CD4-positive, alpha-beta T cell treated with Interferon alpha-2 for 1 hour (primary cell): Measurements from ENCODE around the gene TRIM2.

Experiments
- DNase-seq, 2 donors: peaks; one replicate each; pipeline ENCODE4 v3.0.0-alpha.2; 2020 to 2022

Gene TRIM2

GRCh38 chr4:153283260-153283659 lies 79.0 kb downstream of the TRIM2 start:
- DNase-seq = no peak

GRCh38 chr4:153290134-153290533 lies 85.9 kb downstream of the TRIM2 start:
- no peak for DNase-seq

GRCh38 chr4:153291562-153291961 lies 87.3 kb downstream of the TRIM2 start:
- no peak for DNase-seq

- DNase-seq = no peak
These were observed 88.9 kb downstream of the TRIM2 start for GRCh38 chr4:153292897-153293741.

- no peak for DNase-seq
These were observed 89.5 kb downstream of the TRIM2 start for GRCh38 chr4:153293742-153294057.

- DNase-seq = no peak
These were observed 90.4 kb downstream of the TRIM2 start for GRCh38 chr4:153294631-153295030.

- DNase-seq = no peak
These were observed 91.0 kb downstream of the TRIM2 start for GRCh38 chr4:153295131-153295755.

- DNase-seq = no peak
These were observed 92.0 kb downstream of the TRIM2 start for GRCh38 chr4:153296040-153296823.

GRCh38 chr4:153297116-153297515 lies 92.9 kb downstream of the TRIM2 start:
- no peak for DNase-seq

- DNase-seq = no peak
These were observed 106.5 kb downstream of the TRIM2 start for GRCh38 chr4:153310793-153311192.

- no peak for DNase-seq
These were observed 110.7 kb downstream of the TRIM2 start for GRCh38 chr4:153314915-153315314.

GRCh38 chr4:153318696-153319320 lies 114.6 kb downstream of the TRIM2 start:
- peak; percentile 5 to 60 for DNase-seq

- no peak for DNase-seq
These were observed 118.5 kb downstream of the TRIM2 start for GRCh38 chr4:153322791-153323190.

- no peak for DNase-seq
These were observed 119.8 kb downstream of the TRIM2 start for GRCh38 chr4:153324046-153324445.

- no peak for DNase-seq
These were observed 121.3 kb downstream of the TRIM2 start for GRCh38 chr4:153325558-153325957.

- no peak for DNase-seq
These were observed 122.3 kb downstream of the TRIM2 start for GRCh38 chr4:153326513-153326912.

GRCh38 chr4:153327247-153327646 lies 123.0 kb downstream of the TRIM2 start:
- DNase-seq = no peak

GRCh38 chr4:153332936-153333335 lies 128.7 kb downstream of the TRIM2 start:
- no peak for DNase-seq

GRCh38 chr4:153333874-153334273 lies 129.6 kb downstream of the TRIM2 start:
- DNase-seq = no peak

- DNase-seq = no peak
These were observed 131.4 kb downstream of the TRIM2 start for GRCh38 chr4:153335665-153336064.

- no peak for DNase-seq
These were observed 133.4 kb downstream of the TRIM2 start for GRCh38 chr4:153337686-153338085.

GRCh38 chr4:153341575-153342090 lies 137.4 kb downstream of the TRIM2 start:
- DNase-seq = no peak
